Upper lobe of left lung (tissue), 4 donors: ENCODE data around the gene IYD.

ENCODE experiments used
- EP300 ChIP-seq, 4 donors: sonication (generic); formaldehyde crosslinking; IDR thresholded peaks; one replicate each; pipeline ENCODE4 v1.5.1; 2017; ENCODE audit warnings: antibody characterized with exemption in 4 of 4, control low read depth in 2 of 4
- POLR2A ChIP-seq, 4 donors: fragments of 450-650 bp; IDR thresholded peaks; one replicate each; pipeline ENCODE4 v1.5.1; 2016 to 2017; ENCODE audit warnings: antibody characterized with exemption in 4 of 4, mild to moderate bottlenecking in 2 of 4
- POLR2AphosphoS5 ChIP-seq, 2 donors: sonication (generic); formaldehyde crosslinking; IDR thresholded peaks; one replicate each; pipeline ENCODE4 v1.5.1; 2017; ENCODE audit warnings: antibody characterized with exemption in 2 of 2
- TF ChIP-seq, protein P1 (sequence below), 6 experiments: fragments of 450-650 bp in 4 of 6; fragments of 200-600 bp in 2 of 6; sonication (generic) in 2 of 6; IDR thresholded peaks; one replicate each; pipeline ENCODE4 v1.5.1; 2016 to 2019; ENCODE audit warnings: antibody characterized with exemption in 6 of 6

GRCh38 chr6:150347845-150348244, 21.0 kb upstream of the IYD start:
- TF ChIP-seq POLR2A (IDR thresholded peaks at IDR 0.05) (no peak), POLR2AphosphoS5 (IDR thresholded peaks at IDR 0.05) (no peak), EP300 (IDR thresholded peaks at IDR 0.05) (no peak)
- TF ChIP-seq, protein P1, sequence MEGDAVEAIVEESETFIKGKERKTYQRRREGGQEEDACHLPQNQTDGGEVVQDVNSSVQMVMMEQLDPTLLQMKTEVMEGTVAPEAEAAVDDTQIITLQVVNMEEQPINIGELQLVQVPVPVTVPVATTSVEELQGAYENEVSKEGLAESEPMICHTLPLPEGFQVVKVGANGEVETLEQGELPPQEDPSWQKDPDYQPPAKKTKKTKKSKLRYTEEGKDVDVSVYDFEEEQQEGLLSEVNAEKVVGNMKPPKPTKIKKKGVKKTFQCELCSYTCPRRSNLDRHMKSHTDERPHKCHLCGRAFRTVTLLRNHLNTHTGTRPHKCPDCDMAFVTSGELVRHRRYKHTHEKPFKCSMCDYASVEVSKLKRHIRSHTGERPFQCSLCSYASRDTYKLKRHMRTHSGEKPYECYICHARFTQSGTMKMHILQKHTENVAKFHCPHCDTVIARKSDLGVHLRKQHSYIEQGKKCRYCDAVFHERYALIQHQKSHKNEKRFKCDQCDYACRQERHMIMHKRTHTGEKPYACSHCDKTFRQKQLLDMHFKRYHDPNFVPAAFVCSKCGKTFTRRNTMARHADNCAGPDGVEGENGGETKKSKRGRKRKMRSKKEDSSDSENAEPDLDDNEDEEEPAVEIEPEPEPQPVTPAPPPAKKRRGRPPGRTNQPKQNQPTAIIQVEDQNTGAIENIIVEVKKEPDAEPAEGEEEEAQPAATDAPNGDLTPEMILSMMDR (IDR thresholded peaks at IDR 0.05): no peak
